Upper lobe of left lung (tissue), 4 donors: ENCODE measurements around the gene CNST.

Experiments
- EP300 ChIP-seq, 4 donors: sonication (generic); formaldehyde crosslinking; IDR thresholded peaks; one replicate each; pipeline ENCODE4 v1.5.1; 2017; ENCODE audit warnings: antibody characterized with exemption in 4 of 4, control low read depth in 2 of 4
- POLR2A ChIP-seq, 4 donors: fragments of 450-650 bp; IDR thresholded peaks; one replicate each; pipeline ENCODE4 v1.5.1; 2016 to 2017; ENCODE audit warnings: antibody characterized with exemption in 4 of 4, mild to moderate bottlenecking in 2 of 4
- POLR2AphosphoS5 ChIP-seq, 2 donors: sonication (generic); formaldehyde crosslinking; IDR thresholded peaks; one replicate each; pipeline ENCODE4 v1.5.1; 2017; ENCODE audit warnings: antibody characterized with exemption in 2 of 2
- TF ChIP-seq, protein P1 (sequence below), 6 experiments: fragments of 450-650 bp in 4 of 6; fragments of 200-600 bp in 2 of 6; sonication (generic) in 2 of 6; IDR thresholded peaks; one replicate each; pipeline ENCODE4 v1.5.1; 2016 to 2019; ENCODE audit warnings: antibody characterized with exemption in 6 of 6

DNA sequence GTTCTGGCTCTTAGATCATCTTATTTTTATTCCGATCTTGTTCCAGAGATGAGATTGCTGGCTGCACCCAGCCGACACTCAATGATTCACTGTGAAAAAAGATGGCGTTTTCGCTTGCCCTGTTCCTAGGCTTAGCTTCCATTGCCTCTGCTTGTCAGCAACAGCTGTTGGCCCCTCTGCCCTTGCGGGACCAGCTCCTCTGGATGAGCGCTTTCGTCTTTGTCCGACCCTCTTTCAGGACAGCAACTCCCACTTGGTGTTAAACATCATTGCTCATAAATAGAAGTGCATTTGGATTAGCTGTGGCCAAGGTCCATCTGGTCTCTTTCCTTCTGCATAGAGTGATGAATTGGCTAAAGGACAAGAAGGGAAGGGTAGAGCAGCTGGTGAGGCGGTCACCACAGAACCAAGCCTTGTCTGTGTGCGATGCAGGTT lies 114.5 kb downstream of the CNST start:
- TF ChIP-seq, protein P1, sequence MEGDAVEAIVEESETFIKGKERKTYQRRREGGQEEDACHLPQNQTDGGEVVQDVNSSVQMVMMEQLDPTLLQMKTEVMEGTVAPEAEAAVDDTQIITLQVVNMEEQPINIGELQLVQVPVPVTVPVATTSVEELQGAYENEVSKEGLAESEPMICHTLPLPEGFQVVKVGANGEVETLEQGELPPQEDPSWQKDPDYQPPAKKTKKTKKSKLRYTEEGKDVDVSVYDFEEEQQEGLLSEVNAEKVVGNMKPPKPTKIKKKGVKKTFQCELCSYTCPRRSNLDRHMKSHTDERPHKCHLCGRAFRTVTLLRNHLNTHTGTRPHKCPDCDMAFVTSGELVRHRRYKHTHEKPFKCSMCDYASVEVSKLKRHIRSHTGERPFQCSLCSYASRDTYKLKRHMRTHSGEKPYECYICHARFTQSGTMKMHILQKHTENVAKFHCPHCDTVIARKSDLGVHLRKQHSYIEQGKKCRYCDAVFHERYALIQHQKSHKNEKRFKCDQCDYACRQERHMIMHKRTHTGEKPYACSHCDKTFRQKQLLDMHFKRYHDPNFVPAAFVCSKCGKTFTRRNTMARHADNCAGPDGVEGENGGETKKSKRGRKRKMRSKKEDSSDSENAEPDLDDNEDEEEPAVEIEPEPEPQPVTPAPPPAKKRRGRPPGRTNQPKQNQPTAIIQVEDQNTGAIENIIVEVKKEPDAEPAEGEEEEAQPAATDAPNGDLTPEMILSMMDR (IDR thresholded peaks at IDR 0.05) = no peak
- no peak for TF ChIP-seq POLR2AphosphoS5 (IDR thresholded peaks at IDR 0.05)
- no peak for TF ChIP-seq POLR2A (IDR thresholded peaks at IDR 0.05)
- TF ChIP-seq EP300 (IDR thresholded peaks at IDR 0.05) = no peak
